Spleen (tissue), 11 donors: ENCODE measurements around the gene PNPLA2. TPM values are rescaled to one million over a fixed set of nuclear protein-coding genes. Genes with fewer than 3 reads are reported as not detected.

Source experiments
- DNase-seq: peaks from one replicate; pipeline ENCODE4 v3.0.0-alpha.2; 2020
- H3K27ac ChIP-seq, 8 donors: fragments of 200-600 bp; sonication (generic) in 7 of 8; 1 replicate in 4 of 8; 2 replicates in 4 of 8; pipeline versions ENCODE4 v1.5.0 to v1.8.0; 2016 to 2021; ENCODE audit warnings: inconsistent platforms in 4 of 8, mild to moderate bottlenecking in 4 of 8, moderate library complexity in 1 of 8
- H3K27me3 ChIP-seq, 7 donors: fragments of 200-600 bp; sonication (generic) in 6 of 7; replicated peaks in 1 of 7; 1 replicate in 4 of 7; 2 replicates in 3 of 7; pipeline versions ENCODE4 v1.5.0 to v1.8.0; 2016 to 2021; ENCODE audit warnings: inconsistent platforms in 3 of 7, mild to moderate bottlenecking in 1 of 7
- H3K36me3 ChIP-seq, 6 donors: fragments of 200-600 bp; sonication (generic) in 5 of 6; 1 replicate in 4 of 6; 2 replicates in 2 of 6; pipeline versions ENCODE4 v1.5.0 to v1.8.0; 2016 to 2021; ENCODE audit warnings: inconsistent platforms in 2 of 6
- H3K4me1 ChIP-seq, 6 donors: fragments of 200-600 bp; sonication (generic) in 5 of 6; 1 replicate in 3 of 6; 2 replicates in 3 of 6; pipeline versions ENCODE4 v1.5.0 to v1.8.0; 2016 to 2021; ENCODE audit warnings: inconsistent platforms in 3 of 6
- H3K4me3 ChIP-seq, 8 donors: fragments of 200-600 bp; sonication (generic) in 7 of 8; 1 replicate in 4 of 8; 2 replicates in 4 of 8; pipeline versions ENCODE4 v1.5.0 to v1.8.0; 2016 to 2021; ENCODE audit warnings: inconsistent platforms in 4 of 8, mild to moderate bottlenecking in 4 of 8, moderate library complexity in 2 of 8
- H3K9me3 ChIP-seq, 8 donors: fragments of 200-600 bp; sonication (generic) in 7 of 8; 1 replicate in 4 of 8; 2 replicates in 4 of 8; pipeline versions ENCODE4 v1.5.0 to v1.8.0; 2016 to 2021; ENCODE audit warnings: inconsistent platforms in 4 of 8
- CTCF ChIP-seq, 11 experiments: fragments of 200-600 bp in 7 of 11; fragments of 450-650 bp in 4 of 11; sonication (generic) in 4 of 11; IDR thresholded peaks in 8 of 11; conservative IDR thresholded peaks in 3 of 11; 1 replicate in 7 of 11; 2 replicates in 4 of 11; pipeline versions ENCODE4 v1.4.0 to v1.8.0; 2016 to 2021; ENCODE audit warnings: antibody characterized with exemption in 11 of 11, inconsistent platforms in 4 of 11, mild to moderate bottlenecking in 1 of 11
- POLR2A ChIP-seq, 3 donors: fragments of 450-650 bp; IDR thresholded peaks; one replicate each; pipeline ENCODE4 v1.5.1; 2017; ENCODE audit warnings: antibody characterized with exemption in 3 of 3, mild to moderate bottlenecking in 1 of 3
- POLR2AphosphoS5 ChIP-seq, 3 donors: sonication (generic); formaldehyde crosslinking; IDR thresholded peaks; one replicate each; pipeline ENCODE4 v1.5.1; 2017; ENCODE audit warnings: antibody characterized with exemption in 3 of 3
- WGBS, 5 donors: extraction: QIAGEN DNeasy Blood & Tissue Kit in 3 of 5; methylation state at CpG; one replicate each; pipeline versions ENCODE4 v1.1.5 to v1.1.7; 2013 to 2018; 5-methylcytosine and 5-hydroxymethylcytosine counted together
- intact Hi-C: fragments of 100-400 bp; cut with DNase I; formaldehyde crosslinking; loops from one replicate; pipeline ENCODE4 v1.15.0; 2023; ENCODE audit warnings: low total_unique reads
- polyA plus RNA-seq, 3 donors: library from polyadenylated mRNA; stranded (reverse); fragments of 200-250 nt; gene quantifications; one replicate each; pipeline ENCODE4 v1.2.1, GENCODE V29; 2013
- total RNA-seq, 7 donors: library from RNA; depleted of rRNA in 3 of 7; stranded (reverse); fragments of >200 nt in 3 of 7; fragmentation: NEBNext Ultra II Directional in 4 of 7; extraction: Animal tissue kit (Norgen Biotek cat#: 25700) in 4 of 7; gene quantifications; one replicate each; pipeline versions ENCODE4 v1.1.0 to v1.2.1, GENCODE V29; 2016 to 2021
- donor health status: healthy with polysubstance abuse.
- donor health status: DM: no; HTN: no; CAD: no; lungs with moderate emphysema.
- donor health status: DM: no; HTN: no; CAD: no.
- donor health status: Bipolar disorder and iron deficiency.
- donor health status: healthy.
- donor health status: DM: no; HTN: no; CAD: no.
- donor health status: DM: yes; HTN: yes; CAD: no.

Gene PNPLA2
- total and polyA plus RNA-seq, 10 donors = 46.3 to 131 (median 107) TPM

GRCh38 chr11:790721-791564, 27.8 kb upstream of the PNPLA2 start:
- TF ChIP-seq POLR2A (IDR thresholded peaks at IDR 0.05) (no peak), POLR2AphosphoS5 (IDR thresholded peaks at IDR 0.05) (peak in 1 of 3 donors; percentile 59), CTCF (IDR thresholded peaks at IDR 0.05 in 8 of 11, conservative IDR thresholded peaks at IDR 0.05 in 3 of 11) (no peak)
- H3K27ac ChIP-seq = no peak overlapping the region
- no peaks in the 10 kb centered on the region for H3K9me3 ChIP-seq
- intact Hi-C loops = no loop called here
- peaks cover 0 to 42% (median 25%) of the 10 kb centered on the region in 6 donors for H3K36me3 ChIP-seq
- peaks cover 6 to 48% (median 32%) of the 10 kb centered on the region in 6 donors for H3K4me1 ChIP-seq
- 73 to 82% (median 81%) methylated on average over 10 to 18 of the region's 18 CpGs for WGBS, 5 donors
- DNase-seq = peak; percentile 69
- peaks cover 0 to 36% (median 26%) of the 10 kb centered on the region in 7 donors for H3K27me3 ChIP-seq
- H3K4me3 ChIP-seq = no peak overlapping the region

- intact Hi-C loops = no loop called here
- peaks cover 0 to 36% (median 26%) of the 10 kb centered on the region in 7 donors for H3K27me3 ChIP-seq
- 91 to 95% (median 94%) methylated on average over 24 to 49 of the region's 49 CpGs for WGBS, 5 donors
- no peaks in the 10 kb centered on the region for H3K9me3 ChIP-seq
- peaks cover 0 to 42% (median 25%) of the 10 kb centered on the region in 6 donors for H3K36me3 ChIP-seq
- H3K4me3 ChIP-seq = no peak overlapping the region
- peaks cover 13 to 58% (median 40%) of the 10 kb centered on the region in 6 donors for H3K4me1 ChIP-seq
- peak; percentile 74 for DNase-seq
- no peak overlapping the region for H3K27ac ChIP-seq
- TF ChIP-seq POLR2A (IDR thresholded peaks at IDR 0.05) = no peak
- TF ChIP-seq POLR2AphosphoS5 (IDR thresholded peaks at IDR 0.05) = peak in 1 of 3 donors; percentile 34
Observed at GRCh38 chr11:791658-792534, 26.8 kb upstream of the PNPLA2 start.

GRCh38 chr11:792535-792821, 26.2 kb upstream of the PNPLA2 start:
- DNase-seq = no peak
- 93 to 98% (median 95%) methylated on average over 6 to 15 of the region's 15 CpGs for WGBS, 5 donors
- H3K9me3 ChIP-seq = no peaks in the 10 kb centered on the region
- H3K4me3 ChIP-seq = no peak overlapping the region
- peaks cover 0 to 42% (median 25%) of the 10 kb centered on the region in 6 donors for H3K36me3 ChIP-seq
- intact Hi-C loops = no loop called here
- no peak for TF ChIP-seq CTCF (IDR thresholded peaks at IDR 0.05 in 8 of 11, conservative IDR thresholded peaks at IDR 0.05 in 3 of 11)
- no peak for TF ChIP-seq POLR2A (IDR thresholded peaks at IDR 0.05)
- peak in 1 of 3 donors; percentile 5 for TF ChIP-seq POLR2AphosphoS5 (IDR thresholded peaks at IDR 0.05)
- peaks cover 0 to 36% (median 26%) of the 10 kb centered on the region in 7 donors for H3K27me3 ChIP-seq
- H3K4me1 ChIP-seq = peaks cover 15 to 63% (median 46%) of the 10 kb centered on the region in 6 donors
- H3K27ac ChIP-seq = no peak overlapping the region

GRCh38 chr11:792873-793272, 25.8 kb upstream of the PNPLA2 start:
- Histone ChIP-seq H3K4me1 (peaks cover 15 to 63% (median 46%) of the 10 kb centered on the region in 6 donors), H3K9me3 (no peaks in the 10 kb centered on the region), H3K4me3 (no peak overlapping the region), H3K27ac (no peak overlapping the region), H3K36me3 (peaks cover 0 to 42% (median 25%) of the 10 kb centered on the region in 6 donors), H3K27me3 (peaks cover 0 to 32% (median 26%) of the 10 kb centered on the region in 7 donors)
- no peak for TF ChIP-seq CTCF (IDR thresholded peaks at IDR 0.05 in 8 of 11, conservative IDR thresholded peaks at IDR 0.05 in 3 of 11)
- no peak for TF ChIP-seq POLR2AphosphoS5 (IDR thresholded peaks at IDR 0.05)
- TF ChIP-seq POLR2A (IDR thresholded peaks at IDR 0.05) = no peak
- 90 to 97% (median 96%) methylated on average over 8 to 13 of the region's 13 CpGs for WGBS, 5 donors
- intact Hi-C loops = no loop called here
- DNase-seq = peak; percentile 70
